Chondrocyte (in vitro differentiated cells): ENCODE measurements around the gene MYB. TPM values are rescaled to one million over a fixed set of nuclear protein-coding genes. Genes with fewer than 3 reads are reported as not detected.

Experiments
- DNase-seq: peaks from one replicate; pipeline ENCODE4 v3.0.0; 2021; ENCODE audit warnings: mixed read lengths, low spot score
- H3K27ac Mint-ChIP-seq: one replicate; pipeline ENCODE4 v1.8.0; 2021; ENCODE audit warnings: mild to moderate bottlenecking, moderate library complexity, mixed read lengths; ENCODE audit not compliant: unreplicated experiment
- H3K27me3 Mint-ChIP-seq: 2 replicates; pipeline ENCODE4 v1.8.0; 2021; ENCODE audit warnings: low read depth, mixed read lengths
- H3K36me3 Mint-ChIP-seq: 2 replicates; pipeline ENCODE4 v1.8.0; 2021; ENCODE audit warnings: low read depth, mixed read lengths
- H3K4me1 Mint-ChIP-seq: 2 replicates; pipeline ENCODE4 v1.8.0; 2021; ENCODE audit warnings: low read depth, mild to moderate bottlenecking, mixed read lengths
- H3K4me3 Mint-ChIP-seq: one replicate; pipeline ENCODE4 v1.8.0; 2021; ENCODE audit warnings: mild to moderate bottlenecking, moderate library complexity, mixed read lengths; ENCODE audit not compliant: unreplicated experiment
- H3K9me3 Mint-ChIP-seq: 2 replicates; pipeline ENCODE4 v1.8.0; 2021; ENCODE audit warnings: low read depth, mixed read lengths
- CTCF ChIP-seq: fragments of 200-600 bp; sonication (generic); IDR thresholded peaks from 2 replicates; pipeline ENCODE4 v1.5.0; 2021; ENCODE audit warnings: antibody characterized with exemption, mild to moderate bottlenecking, moderate library complexity
- total RNA-seq: library from RNA; stranded (reverse); gene quantifications from 3 replicates; pipeline ENCODE4 v1.2.1, GENCODE V29; 2021

The MYB gene
- total RNA-seq, 1 donor from 2014 or later, result 0.20 TPM

GRCh38 chr6:135231469-135231844 lies 50.3 kb downstream of the MYB start:
- Mint-ChIP-seq H3K36me3 (no peaks in the 10 kb centered on the region), H3K4me3 (no peak overlapping the region), H3K27me3 (no peaks in the 10 kb centered on the region), H3K9me3 (no peaks in the 10 kb centered on the region), H3K4me1 (peaks cover 2% of the 10 kb centered on the region), H3K27ac (peak overlapping the region; percentile 54)
- TF ChIP-seq CTCF, result no peak
- DNase-seq, result no peak

DNA sequence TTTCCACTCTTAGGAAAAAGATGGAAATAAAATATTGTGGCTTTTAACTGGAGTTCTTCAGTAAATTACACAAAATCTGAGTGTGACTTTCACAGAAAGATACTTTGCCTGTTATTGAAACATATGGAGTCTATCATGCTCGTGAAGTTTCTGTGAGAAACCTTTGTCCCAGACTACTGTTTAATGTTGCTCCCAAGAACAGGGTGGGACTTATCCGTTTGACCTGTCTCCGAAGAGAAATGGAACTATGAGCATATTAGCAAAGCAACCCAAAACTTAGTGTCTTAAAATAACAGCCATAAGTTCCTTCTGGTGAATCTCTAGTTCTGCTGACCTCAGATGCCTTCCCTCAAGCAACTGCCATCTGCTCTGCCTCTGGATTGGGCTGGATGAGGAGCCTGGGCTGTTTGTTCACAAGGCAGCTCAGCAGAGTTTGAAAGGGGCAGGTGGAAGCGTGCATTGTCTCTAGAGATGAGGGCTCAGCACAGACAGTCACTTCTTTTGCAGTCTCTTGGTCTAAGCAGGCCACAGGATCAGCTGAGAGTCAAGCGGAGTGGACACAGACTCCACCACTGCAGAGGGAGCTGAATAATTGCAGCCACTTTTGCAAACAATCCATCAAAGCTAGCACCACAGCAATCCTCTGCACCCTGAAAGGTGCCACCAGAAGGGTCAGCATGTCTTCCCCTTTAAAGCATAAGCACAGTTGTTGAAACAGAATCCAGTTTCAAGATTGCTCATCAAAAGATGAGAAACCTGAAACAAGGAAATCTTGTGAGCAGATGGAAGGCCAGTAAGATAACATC lies 52.8 kb downstream of the MYB start:
- no peak for DNase-seq
- H3K27me3 Mint-ChIP-seq, result no peaks in the 10 kb centered on the region
- H3K9me3 Mint-ChIP-seq, result no peaks in the 10 kb centered on the region
- no peak overlapping the region for H3K27ac Mint-ChIP-seq
- H3K36me3 Mint-ChIP-seq, result no peaks in the 10 kb centered on the region
- peaks cover 2% of the 10 kb centered on the region for H3K4me1 Mint-ChIP-seq
- no peak for TF ChIP-seq CTCF
- H3K4me3 Mint-ChIP-seq, result no peak overlapping the region

GRCh38 chr6:135234492-135234780 lies 53.3 kb downstream of the MYB start:
- no peak for DNase-seq
- H3K9me3 Mint-ChIP-seq, result no peaks in the 10 kb centered on the region
- peaks cover 2% of the 10 kb centered on the region for H3K4me1 Mint-ChIP-seq
- H3K27me3 Mint-ChIP-seq, result no peaks in the 10 kb centered on the region
- no peak for TF ChIP-seq CTCF
- no peak overlapping the region for H3K4me3 Mint-ChIP-seq
- H3K36me3 Mint-ChIP-seq, result no peaks in the 10 kb centered on the region
- H3K27ac Mint-ChIP-seq, result no peak overlapping the region

DNA sequence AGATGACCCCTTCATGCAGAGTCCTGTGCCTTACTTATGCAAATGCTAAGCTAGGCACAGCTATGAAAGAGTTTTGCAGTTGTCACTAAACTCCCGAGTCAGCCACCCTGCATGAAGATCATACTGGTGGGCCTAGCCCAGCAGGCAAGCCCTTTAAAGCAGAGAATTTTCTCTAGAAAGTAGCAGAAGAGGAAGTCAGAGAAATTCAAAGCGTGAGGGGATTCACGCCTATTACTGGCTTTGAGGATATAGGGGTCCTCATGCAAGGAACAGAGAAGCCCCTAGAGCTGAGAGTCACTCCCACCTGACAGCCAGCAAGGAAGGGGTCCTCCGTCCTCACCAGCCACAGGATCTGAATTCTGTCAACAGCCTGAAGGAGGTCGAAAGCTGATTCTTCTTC lies 54.6 kb downstream of the MYB start:
- DNase-seq, result no peak
- no peak for TF ChIP-seq CTCF
- peaks cover 2% of the 10 kb centered on the region for H3K4me1 Mint-ChIP-seq
- H3K27ac Mint-ChIP-seq, result no peak overlapping the region
- no peaks in the 10 kb centered on the region for H3K27me3 Mint-ChIP-seq
- H3K9me3 Mint-ChIP-seq, result no peaks in the 10 kb centered on the region
- H3K36me3 Mint-ChIP-seq, result no peaks in the 10 kb centered on the region
- no peak overlapping the region for H3K4me3 Mint-ChIP-seq

GRCh38 chr6:135236319-135236718 lies 55.2 kb downstream of the MYB start:
- no peaks in the 10 kb centered on the region for H3K27me3 Mint-ChIP-seq
- H3K4me3 Mint-ChIP-seq, result no peak overlapping the region
- no peak overlapping the region for H3K27ac Mint-ChIP-seq
- no peaks in the 10 kb centered on the region for H3K9me3 Mint-ChIP-seq
- H3K36me3 Mint-ChIP-seq, result no peaks in the 10 kb centered on the region
- no peak for TF ChIP-seq CTCF
- no peak for DNase-seq
- peaks cover under 1% of the 10 kb centered on the region for H3K4me1 Mint-ChIP-seq
